Measurements from ENCODE around the gene ZNF326.
"Not testable (repeated sequence)": the region's sequence is repeated elsewhere in the genome, so short reads cannot be mapped to it uniquely, and the experiment has no call there.

The ZNF326 gene

GRCh38 chr1:89994231-89994804, 592 bp upstream of the ZNF326 start:
- 63% methylated on average over 10 of the region's 16 CpGs for WGBS
- H3K79me1 ChIP-seq (replicated peaks; ENCODE audit: low read length, poor library complexity, severe bottlenecking), result no peaks in the 10 kb centered on the region
- H4K8ac ChIP-seq (ENCODE audit: low read length), result no peak overlapping the region
- no peak overlapping the region for H4K91ac ChIP-seq (ENCODE audit: low read length)
- H3K4me1 ChIP-seq (ENCODE audit: control insufficient read depth, insufficient read depth, low read depth, low read length), result peaks cover 7% of the 10 kb centered on the region
- H3K36me3 ChIP-seq (ENCODE audit: control insufficient read depth in 1 of 2, insufficient read depth in 2 of 2, low read depth in 1 of 2, low read length in 2 of 2), result peaks cover 0 to 2% of the 10 kb centered on the region in 2 experiments
- no peak overlapping the region for H3K23ac ChIP-seq (ENCODE audit: low read length in 2 of 2)
- no peak overlapping the region for H2BK5ac ChIP-seq (ENCODE audit: low read depth, low read length, poor library complexity, severe bottlenecking)
- no peaks in the 10 kb centered on the region for H3K9me3 ChIP-seq (ENCODE audit: control insufficient read depth, low read length)
- H2BK15ac ChIP-seq (ENCODE audit: low read depth, poor library complexity, severe bottlenecking), result no peak overlapping the region
- peak overlapping the region; percentile 75 for H3K27ac ChIP-seq (ENCODE audit: low read length, poor library complexity, severe bottlenecking)
- no peak overlapping the region for H2AK5ac ChIP-seq (ENCODE audit: low read length, severe bottlenecking)
- H2BK12ac ChIP-seq (ENCODE audit: low read length in 2 of 2), result no peak overlapping the region
- H3K14ac ChIP-seq (ENCODE audit: low read length in 2 of 2), result no peak overlapping the region
- no peak overlapping the region for H2AFZ ChIP-seq (ENCODE audit: low read depth, low read length)
- no peaks in the 10 kb centered on the region for H3K27me3 ChIP-seq (ENCODE audit: control insufficient read depth in 1 of 2, insufficient read depth in 1 of 2, low read length in 2 of 2)
- peak overlapping the region; percentile 98 for H3K9ac ChIP-seq (ENCODE audit: low read length)
- no peak overlapping the region for H2BK120ac ChIP-seq (ENCODE audit: low read depth, low read length)
- no peak overlapping the region for H3K4ac ChIP-seq (ENCODE audit: low read depth in 1 of 2, low read length in 2 of 2)
- peak overlapping the region in 1 of 2 experiments; percentile 92 for H3K4me3 ChIP-seq (ENCODE audit: insufficient read depth in 1 of 2, low read depth in 1 of 2, low read length in 2 of 2)
- H3K4me2 ChIP-seq (ENCODE audit: low read length, poor library complexity, severe bottlenecking), result peak overlapping the region; percentile 39
- DNase-seq, result no peak
- no peak overlapping the region for H3K18ac ChIP-seq (ENCODE audit: low read depth in 1 of 2, low read length in 2 of 2)

- Histone ChIP-seq H3K79me1 (replicated peaks; ENCODE audit: low read length, poor library complexity, severe bottlenecking) (peaks cover 3% of the 10 kb centered on the region), H3K4ac (ENCODE audit: low read depth in 1 of 2, low read length in 2 of 2) (peak overlapping the region; percentile 67 to 99), H3K27ac (ENCODE audit: low read length, poor library complexity, severe bottlenecking) (peak overlapping the region; percentile 75), H3K4me3 (ENCODE audit: insufficient read depth in 1 of 2, low read depth in 1 of 2, low read length in 2 of 2) (peak overlapping the region; percentile 92 to 97), H3K14ac (ENCODE audit: low read length in 2 of 2) (no peak overlapping the region), H4K91ac (ENCODE audit: low read length) (no peak overlapping the region), H3K27me3 (ENCODE audit: control insufficient read depth in 1 of 2, insufficient read depth in 1 of 2, low read length in 2 of 2) (no peaks in the 10 kb centered on the region), H2AFZ (ENCODE audit: low read depth, low read length) (peak overlapping the region; percentile 99), H3K23ac (ENCODE audit: low read length in 2 of 2) (no peak overlapping the region), H3K4me2 (ENCODE audit: low read length, poor library complexity, severe bottlenecking) (peak overlapping the region; percentile 56), H3K4me1 (ENCODE audit: control insufficient read depth, insufficient read depth, low read depth, low read length) (peaks cover 7% of the 10 kb centered on the region), H2BK12ac (ENCODE audit: low read length in 2 of 2) (no peak overlapping the region), H2AK5ac (ENCODE audit: low read length, severe bottlenecking) (no peak overlapping the region), H3K18ac (ENCODE audit: low read depth in 1 of 2, low read length in 2 of 2) (peak overlapping the region; percentile 95 to 99), H2BK5ac (ENCODE audit: low read depth, low read length, poor library complexity, severe bottlenecking) (no peak overlapping the region), H2BK15ac (ENCODE audit: low read depth, poor library complexity, severe bottlenecking) (no peak overlapping the region), H4K8ac (ENCODE audit: low read length) (no peak overlapping the region), H3K9me3 (ENCODE audit: control insufficient read depth, low read length) (no peaks in the 10 kb centered on the region), H3K9ac (ENCODE audit: low read length) (peak overlapping the region; percentile 98), H2BK120ac (ENCODE audit: low read depth, low read length) (no peak overlapping the region), H3K36me3 (ENCODE audit: control insufficient read depth in 1 of 2, insufficient read depth in 2 of 2, low read depth in 1 of 2, low read length in 2 of 2) (peaks cover 0 to 17% of the 10 kb centered on the region in 2 experiments)
- WGBS, result 0% methylated on average over 11 of the region's 15 CpGs
- DNase-seq, result peak; percentile 65
Observed at GRCh38 chr1:89995598-89996449, 914 bp downstream of the ZNF326 start.

- Histone ChIP-seq H3K4me2 (ENCODE audit: low read length, poor library complexity, severe bottlenecking) (peak overlapping the region; percentile 73), H3K27ac (ENCODE audit: low read length, poor library complexity, severe bottlenecking) (no peak overlapping the region), H2BK12ac (ENCODE audit: low read length in 2 of 2) (no peak overlapping the region), H3K79me1 (replicated peaks; ENCODE audit: low read length, poor library complexity, severe bottlenecking) (peaks cover 5% of the 10 kb centered on the region), H3K36me3 (ENCODE audit: control insufficient read depth in 1 of 2, insufficient read depth in 2 of 2, low read depth in 1 of 2, low read length in 2 of 2) (peaks cover 0 to 22% of the 10 kb centered on the region in 2 experiments), H2AK5ac (ENCODE audit: low read length, severe bottlenecking) (no peak overlapping the region), H2BK15ac (ENCODE audit: low read depth, poor library complexity, severe bottlenecking) (no peak overlapping the region), H3K14ac (ENCODE audit: low read length in 2 of 2) (no peak overlapping the region), H3K27me3 (ENCODE audit: control insufficient read depth in 1 of 2, insufficient read depth in 1 of 2, low read length in 2 of 2) (no peaks in the 10 kb centered on the region), H4K8ac (ENCODE audit: low read length) (no peak overlapping the region), H3K4ac (ENCODE audit: low read depth in 1 of 2, low read length in 2 of 2) (no peak overlapping the region), H3K18ac (ENCODE audit: low read depth in 1 of 2, low read length in 2 of 2) (no peak overlapping the region), H2BK5ac (ENCODE audit: low read depth, low read length, poor library complexity, severe bottlenecking) (no peak overlapping the region), H2AFZ (ENCODE audit: low read depth, low read length) (no peak overlapping the region), H3K23ac (ENCODE audit: low read length in 2 of 2) (no peak overlapping the region), H3K9me3 (ENCODE audit: control insufficient read depth, low read length) (no peaks in the 10 kb centered on the region), H4K91ac (ENCODE audit: low read length) (no peak overlapping the region), H2BK120ac (ENCODE audit: low read depth, low read length) (no peak overlapping the region), H3K4me1 (ENCODE audit: control insufficient read depth, insufficient read depth, low read depth, low read length) (peaks cover 7% of the 10 kb centered on the region), H3K9ac (ENCODE audit: low read length) (peak overlapping the region; percentile 98), H3K4me3 (ENCODE audit: insufficient read depth in 1 of 2, low read depth in 1 of 2, low read length in 2 of 2) (peak overlapping the region in 1 of 2 experiments; percentile 92)
- WGBS, result 20% methylated on average over 3 of the region's 9 CpGs
- no peak for DNase-seq
Observed at GRCh38 chr1:89996450-89997110, 1.7 kb downstream of the ZNF326 start.

DNA sequence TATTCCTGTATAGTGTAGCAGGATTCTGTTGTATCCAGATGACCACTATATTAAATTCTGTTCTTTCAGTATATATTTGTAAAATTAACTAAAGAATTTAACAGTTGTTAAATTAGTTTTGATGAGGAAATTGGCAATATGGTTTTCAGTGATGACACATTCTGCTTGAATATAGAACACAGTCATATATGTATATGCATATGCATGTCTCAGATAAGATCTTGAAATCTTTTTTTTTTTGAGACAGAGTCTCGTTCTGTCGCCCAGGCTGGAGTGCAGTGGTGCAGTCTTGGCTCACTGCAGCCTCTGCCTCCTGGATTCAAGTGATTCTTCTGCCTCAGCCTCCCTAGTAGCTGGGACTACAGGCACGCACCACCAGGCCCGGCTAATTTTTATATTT, 2.2 kb downstream of the ZNF326 start:
- H3K14ac ChIP-seq (ENCODE audit: low read length in 2 of 2); H3K18ac ChIP-seq (ENCODE audit: low read depth in 1 of 2, low read length in 2 of 2); H4K91ac ChIP-seq (ENCODE audit: low read length); H2BK15ac ChIP-seq (ENCODE audit: low read depth, poor library complexity, severe bottlenecking); DNase-seq; H3K9me3 ChIP-seq (ENCODE audit: control insufficient read depth, low read length); H3K4me2 ChIP-seq (ENCODE audit: low read length, poor library complexity, severe bottlenecking); H2AK5ac ChIP-seq (ENCODE audit: low read length, severe bottlenecking); H2BK12ac ChIP-seq (ENCODE audit: low read length in 2 of 2); H3K23ac ChIP-seq (ENCODE audit: low read length in 2 of 2); H3K27me3 ChIP-seq (ENCODE audit: control insufficient read depth in 1 of 2, insufficient read depth in 1 of 2, low read length in 2 of 2); H3K27ac ChIP-seq (ENCODE audit: low read length, poor library complexity, severe bottlenecking); H3K4ac ChIP-seq (ENCODE audit: low read depth in 1 of 2, low read length in 2 of 2); H2BK5ac ChIP-seq (ENCODE audit: low read depth, low read length, poor library complexity, severe bottlenecking); H2BK120ac ChIP-seq (ENCODE audit: low read depth, low read length); H4K8ac ChIP-seq (ENCODE audit: low read length); H3K4me1 ChIP-seq (ENCODE audit: control insufficient read depth, insufficient read depth, low read depth, low read length); H2AFZ ChIP-seq (ENCODE audit: low read depth, low read length); H3K79me1 ChIP-seq (replicated peaks; ENCODE audit: low read length, poor library complexity, severe bottlenecking): not testable (repeated sequence)
- 96% methylated on average over 4 of the region's 4 CpGs for whole genome bisulfite sequencing
- peak overlapping the region; percentile 98 for H3K9ac ChIP-seq (ENCODE audit: low read length)
- H3K36me3 ChIP-seq (ENCODE audit: control insufficient read depth in 1 of 2, insufficient read depth in 2 of 2, low read depth in 1 of 2, low read length in 2 of 2), result peaks cover 0 to 22% of the 10 kb centered on the region in 2 experiments
- H3K4me3 ChIP-seq (ENCODE audit: insufficient read depth in 1 of 2, low read depth in 1 of 2, low read length in 2 of 2), result peak overlapping the region in 1 of 2 experiments; percentile 92
